Activated naive CD8-positive, alpha-beta T cell (primary cell): ENCODE data around the gene TRAK1.

Source experiments
- H3K27ac Mint-ChIP-seq: one replicate; pipeline ENCODE4 v1.8.0; 2021; ENCODE audit warnings: mixed read lengths
- H3K27me3 Mint-ChIP-seq: one replicate; pipeline ENCODE4 v1.8.0; 2021; ENCODE audit warnings: mixed read lengths
- H3K36me3 Mint-ChIP-seq: one replicate; pipeline ENCODE4 v1.8.0; 2021; ENCODE audit warnings: mixed read lengths
- H3K4me1 Mint-ChIP-seq: one replicate; pipeline ENCODE4 v1.8.0; 2021; ENCODE audit warnings: low read depth, mixed read lengths
- H3K4me3 Mint-ChIP-seq: one replicate; pipeline ENCODE4 v1.8.0; 2021; ENCODE audit warnings: mild to moderate bottlenecking, mixed read lengths
- H3K9me3 Mint-ChIP-seq: one replicate; pipeline ENCODE4 v1.8.0; 2021; ENCODE audit warnings: low read depth, mixed read lengths

Gene TRAK1

DNA sequence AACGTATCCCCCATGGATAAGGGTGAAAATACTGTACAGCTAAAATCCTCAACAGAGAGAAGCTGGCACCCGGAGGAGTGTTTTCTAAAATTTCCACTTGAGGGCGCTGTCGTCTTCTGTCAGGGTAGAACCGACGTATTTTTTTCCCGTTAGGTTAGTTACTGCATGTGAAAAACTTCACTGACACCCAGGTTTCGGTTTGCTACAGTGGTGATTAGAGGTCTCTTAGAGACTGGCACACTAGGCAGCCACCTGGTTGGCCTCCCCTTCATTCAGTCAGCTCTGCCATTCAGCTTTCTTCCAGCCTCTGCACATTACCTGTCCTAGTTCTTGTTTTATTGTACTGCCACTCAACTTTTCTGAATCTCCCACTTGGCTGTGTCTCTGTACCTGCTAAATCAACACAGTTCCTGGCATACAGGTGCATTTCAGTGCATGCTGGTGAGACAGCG lies 156.4 kb downstream of the TRAK1 start:
- Mint-ChIP-seq H3K9me3 (no peaks in the 10 kb centered on the region), H3K27me3 (peaks cover 4% of the 10 kb centered on the region), H3K4me1 (peaks cover 8% of the 10 kb centered on the region), H3K27ac (no peak overlapping the region), H3K36me3 (no peaks in the 10 kb centered on the region), H3K4me3 (no peak overlapping the region)

- H3K27me3 Mint-ChIP-seq: peaks cover 2% of the 10 kb centered on the region
- no peaks in the 10 kb centered on the region for H3K36me3 Mint-ChIP-seq
- H3K4me3 Mint-ChIP-seq: no peak overlapping the region
- H3K9me3 Mint-ChIP-seq: no peaks in the 10 kb centered on the region
- H3K27ac Mint-ChIP-seq: no peak overlapping the region
- H3K4me1 Mint-ChIP-seq: peaks cover 16% of the 10 kb centered on the region
These were observed 159.6 kb downstream of the TRAK1 start for GRCh38 chr3:42250761-42251160.

GRCh38 chr3:42254566-42254965 lies 163.4 kb downstream of the TRAK1 start:
- Mint-ChIP-seq H3K4me1 (peaks cover 17% of the 10 kb centered on the region), H3K27me3 (peaks cover 4% of the 10 kb centered on the region), H3K36me3 (no peaks in the 10 kb centered on the region), H3K9me3 (no peaks in the 10 kb centered on the region), H3K4me3 (no peak overlapping the region), H3K27ac (no peak overlapping the region)

- Mint-ChIP-seq H3K36me3 (no peaks in the 10 kb centered on the region), H3K27ac (no peak overlapping the region), H3K4me3 (no peak overlapping the region), H3K4me1 (peaks cover 17% of the 10 kb centered on the region), H3K9me3 (no peaks in the 10 kb centered on the region), H3K27me3 (peaks cover 8% of the 10 kb centered on the region)
These were observed 165.1 kb downstream of the TRAK1 start for GRCh38 chr3:42256135-42256819.

DNA sequence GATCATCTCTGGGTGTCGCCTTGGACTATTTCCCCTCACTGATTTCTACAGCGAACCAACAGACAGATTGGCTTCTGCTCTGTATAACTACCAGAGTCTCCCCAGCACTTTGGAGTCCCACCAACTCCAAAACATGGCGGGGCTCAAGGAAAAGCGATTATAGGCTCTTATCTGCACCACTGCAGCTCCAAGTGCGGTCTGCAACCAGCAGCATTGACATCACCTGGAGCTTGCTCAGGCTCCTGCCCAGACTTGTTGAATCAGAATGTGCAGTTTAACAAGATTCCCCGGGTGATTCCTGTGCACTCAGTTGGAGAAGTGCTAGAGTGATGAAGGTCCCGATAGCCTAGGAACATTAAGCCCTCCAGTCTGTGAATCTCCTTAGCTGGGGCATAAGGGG lies 165.8 kb downstream of the TRAK1 start:
- H3K4me3 Mint-ChIP-seq: no peak overlapping the region

DNA sequence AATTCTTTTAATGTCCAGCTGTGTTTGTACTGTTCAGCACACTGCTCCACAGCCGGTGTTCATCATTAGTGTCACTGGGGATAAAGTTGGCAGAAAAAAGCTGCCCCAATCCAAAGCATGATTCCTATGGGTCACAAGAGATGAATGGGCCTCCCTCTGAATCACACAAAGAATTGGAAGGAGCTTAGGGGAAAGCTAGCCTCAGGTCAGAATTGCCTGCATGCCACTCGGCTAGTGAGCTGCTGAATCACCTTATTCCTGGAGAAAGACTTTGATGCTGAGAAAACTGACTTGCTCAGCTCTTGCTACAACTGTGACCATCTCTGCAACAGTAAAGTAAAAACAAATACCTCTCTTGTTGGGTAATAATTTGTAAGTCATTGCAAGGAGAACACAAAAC lies 171.4 kb downstream of the TRAK1 start:
- Mint-ChIP-seq H3K27me3 (peaks cover 25% of the 10 kb centered on the region), H3K27ac (no peak overlapping the region), H3K4me3 (no peak overlapping the region), H3K4me1 (peaks cover 11% of the 10 kb centered on the region), H3K36me3 (no peaks in the 10 kb centered on the region), H3K9me3 (no peaks in the 10 kb centered on the region)

More for the DNA sequence above, 165.8 kb downstream of the TRAK1 start:
- Mint-ChIP-seq H3K27ac (no peak overlapping the region), H3K4me1 (peaks cover 17% of the 10 kb centered on the region), H3K36me3 (no peaks in the 10 kb centered on the region), H3K27me3 (peaks cover 9% of the 10 kb centered on the region), H3K9me3 (no peaks in the 10 kb centered on the region)

DNA sequence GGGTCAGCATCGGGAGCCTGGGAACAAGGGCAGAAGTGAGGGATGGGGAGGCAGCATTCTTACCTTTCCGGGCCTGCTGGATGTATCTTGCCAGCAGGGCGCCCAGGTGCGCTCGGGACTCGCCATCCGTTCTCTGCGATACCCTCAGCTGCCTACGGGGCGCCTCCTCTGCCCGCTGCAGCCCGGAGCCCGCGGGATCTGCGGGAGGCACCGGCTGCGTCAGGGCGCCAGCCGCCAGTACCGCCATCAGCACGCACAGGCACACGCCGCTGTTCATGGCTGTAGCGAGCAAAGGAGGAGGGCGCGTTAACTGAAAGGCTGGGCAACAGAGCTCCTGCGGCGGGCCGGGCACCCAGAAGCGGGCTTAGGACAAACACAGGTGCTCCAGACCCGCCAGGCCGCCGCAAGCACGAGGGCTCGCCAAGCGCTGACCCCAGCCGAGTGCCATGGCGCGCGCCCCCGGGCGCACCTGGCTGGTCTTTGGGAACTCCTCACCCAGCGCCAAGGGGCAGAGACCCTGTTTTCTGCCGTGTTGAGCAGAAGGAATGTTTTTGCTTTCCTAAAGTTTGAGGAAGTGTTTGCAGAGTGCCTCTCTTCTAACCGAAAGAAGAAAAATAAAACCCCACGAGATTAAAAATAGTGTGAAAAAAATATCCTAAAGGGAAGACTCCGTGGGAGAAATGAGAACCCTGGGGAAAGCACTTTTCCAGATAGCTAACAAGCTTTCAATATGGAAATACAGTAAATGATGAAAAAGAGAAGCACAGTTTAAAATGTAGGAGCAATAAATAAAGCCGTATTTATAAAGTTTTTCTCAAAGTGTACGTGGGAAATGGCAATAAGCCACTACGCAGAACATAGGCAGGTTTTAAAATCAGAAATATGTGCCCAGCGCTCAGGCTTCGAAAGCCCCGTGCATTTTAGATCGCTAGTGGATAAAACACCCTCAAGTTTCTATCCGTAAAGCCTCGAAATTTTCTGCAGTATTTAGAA lies 172.5 kb downstream of the TRAK1 start:
- no peaks in the 10 kb centered on the region for H3K36me3 Mint-ChIP-seq
- H3K27me3 Mint-ChIP-seq: peaks cover 23% of the 10 kb centered on the region
- no peak overlapping the region for H3K27ac Mint-ChIP-seq
- peaks cover 11% of the 10 kb centered on the region for H3K4me1 Mint-ChIP-seq
- H3K9me3 Mint-ChIP-seq: no peaks in the 10 kb centered on the region
- peak overlapping the region; percentile 56 for H3K4me3 Mint-ChIP-seq

DNA sequence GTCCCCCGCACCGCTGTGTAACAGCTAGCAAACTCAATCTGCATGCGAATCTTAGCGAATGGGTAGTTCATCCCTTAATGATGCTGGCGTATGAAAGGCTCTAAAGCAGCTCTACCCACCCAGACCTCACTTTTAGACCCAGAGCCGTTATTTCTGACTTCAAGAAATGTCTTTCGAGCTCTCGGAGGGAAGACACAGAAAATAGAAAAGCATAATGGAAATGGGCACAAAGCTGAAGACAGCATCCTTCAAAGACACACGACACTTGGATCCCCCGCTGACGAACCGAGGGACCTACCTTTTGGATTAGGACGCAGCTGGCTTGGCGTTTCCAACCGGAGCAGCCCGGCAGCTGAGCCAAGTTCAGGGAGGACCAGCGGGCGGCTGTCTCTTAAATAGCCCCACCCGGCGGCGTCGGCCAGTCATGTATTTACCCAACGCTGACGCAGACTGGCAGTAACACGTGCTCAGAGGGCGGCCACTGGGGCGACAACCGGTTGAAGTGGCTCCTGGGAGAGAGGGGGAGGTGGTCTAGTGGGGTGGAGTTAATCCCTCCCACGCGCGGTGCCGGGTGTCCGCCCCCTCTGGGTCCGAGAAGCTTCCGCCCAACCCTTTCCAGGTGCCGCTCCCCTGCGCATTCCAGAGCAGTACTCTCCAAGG lies 173.4 kb downstream of the TRAK1 start:
- peaks cover 26% of the 10 kb centered on the region for H3K27me3 Mint-ChIP-seq
- H3K4me1 Mint-ChIP-seq: peaks cover 11% of the 10 kb centered on the region
- H3K27ac Mint-ChIP-seq: no peak overlapping the region
- no peaks in the 10 kb centered on the region for H3K9me3 Mint-ChIP-seq
- peak overlapping the region; percentile 59 for H3K4me3 Mint-ChIP-seq
- H3K36me3 Mint-ChIP-seq: no peaks in the 10 kb centered on the region

- peaks cover 11% of the 10 kb centered on the region for H3K4me1 Mint-ChIP-seq
These were observed 174.2 kb downstream of the TRAK1 start for GRCh38 chr3:42265059-42265991.

DNA sequence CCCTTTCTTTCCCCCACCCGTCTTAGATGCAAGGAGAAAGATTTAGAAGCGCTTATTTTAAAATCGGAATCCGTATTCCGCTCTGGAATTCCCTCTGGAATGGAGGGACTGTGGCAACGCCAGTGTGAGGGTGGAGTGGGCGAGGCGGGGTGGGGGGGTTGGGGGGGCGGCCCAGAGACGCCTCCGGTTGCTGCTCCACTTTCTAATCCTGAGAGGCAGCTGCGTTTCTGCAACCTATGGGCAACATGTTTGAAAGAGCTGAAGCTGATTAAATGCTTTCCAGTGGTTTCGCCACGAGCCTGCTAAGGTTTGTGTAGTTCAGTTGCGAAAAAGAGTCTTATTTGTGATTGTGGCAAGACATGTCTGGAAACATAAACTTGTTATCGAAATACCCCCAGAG lies 174.9 kb downstream of the TRAK1 start, which contains the start of gene CCK:
CCK (minus strand) TSS at position 101 of the 400 bp plus-strand sequence. CDS start 2,555 bp downstream, outside the sequence.
- Mint-ChIP-seq H3K4me1 (peaks cover 11% of the 10 kb centered on the region), H3K27me3 (peaks cover 24% of the 10 kb centered on the region), H3K4me3 (no peak within 1 kb of the TSS), H3K9me3 (peaks cover 3% of the 10 kb centered on the region), H3K27ac (no peak within 1 kb of the TSS), H3K36me3 (no peaks in the 10 kb centered on the region)

More at GRCh38 chr3:42265059-42265991, 174.2 kb downstream of the TRAK1 start:
- Mint-ChIP-seq H3K4me3 (no peak overlapping the region), H3K36me3 (no peaks in the 10 kb centered on the region), H3K27me3 (peaks cover 24% of the 10 kb centered on the region), H3K27ac (no peak overlapping the region), H3K9me3 (no peaks in the 10 kb centered on the region)

GRCh38 chr3:42267878-42268277 lies 176.7 kb downstream of the TRAK1 start:
- H3K4me1 Mint-ChIP-seq: peaks cover 11% of the 10 kb centered on the region
- H3K4me3 Mint-ChIP-seq: no peak overlapping the region
- H3K27me3 Mint-ChIP-seq: peaks cover 17% of the 10 kb centered on the region
- no peak overlapping the region for H3K27ac Mint-ChIP-seq
- H3K36me3 Mint-ChIP-seq: peaks cover 4% of the 10 kb centered on the region
- H3K9me3 Mint-ChIP-seq: peaks cover 11% of the 10 kb centered on the region

DNA sequence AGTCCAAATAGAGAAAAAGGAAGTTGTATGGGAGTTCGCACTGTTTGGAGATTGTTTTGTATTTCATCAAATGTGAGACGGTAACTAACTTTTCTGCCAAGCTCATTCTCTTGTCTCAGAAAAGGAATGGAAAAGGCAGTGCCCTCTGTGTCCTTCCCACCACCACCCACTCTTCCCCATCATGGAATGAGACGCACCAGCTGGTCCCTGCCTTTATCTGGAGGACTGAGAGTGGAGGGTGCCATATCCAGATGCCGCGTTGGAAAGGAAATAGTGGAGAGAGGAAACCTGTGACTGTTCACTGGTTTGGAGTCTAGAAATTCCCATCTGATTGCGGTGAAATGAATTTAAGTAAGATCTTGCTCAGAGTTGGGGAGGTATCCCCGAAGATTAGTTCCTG lies 178.5 kb downstream of the TRAK1 start:
- H3K4me3 Mint-ChIP-seq: no peak overlapping the region
- H3K9me3 Mint-ChIP-seq: peaks cover 11% of the 10 kb centered on the region
- peaks cover 9% of the 10 kb centered on the region for H3K27me3 Mint-ChIP-seq
- H3K27ac Mint-ChIP-seq: no peak overlapping the region
- H3K36me3 Mint-ChIP-seq: peaks cover 4% of the 10 kb centered on the region
- H3K4me1 Mint-ChIP-seq: peaks cover 3% of the 10 kb centered on the region

- H3K36me3 Mint-ChIP-seq: peaks cover 4% of the 10 kb centered on the region
- H3K27me3 Mint-ChIP-seq: peaks cover 7% of the 10 kb centered on the region
- H3K4me1 Mint-ChIP-seq: peaks cover under 1% of the 10 kb centered on the region
- peaks cover 11% of the 10 kb centered on the region for H3K9me3 Mint-ChIP-seq
- H3K27ac Mint-ChIP-seq: no peak overlapping the region
- no peak overlapping the region for H3K4me3 Mint-ChIP-seq
These were observed 179.4 kb downstream of the TRAK1 start for GRCh38 chr3:42270561-42270960.

GRCh38 chr3:42271786-42272185 lies 180.6 kb downstream of the TRAK1 start:
- Mint-ChIP-seq H3K27me3 (peaks cover 4% of the 10 kb centered on the region), H3K9me3 (peaks cover 11% of the 10 kb centered on the region)

More at GRCh38 chr3:42271786-42272185, 180.6 kb downstream of the TRAK1 start:
- Mint-ChIP-seq H3K36me3 (peaks cover 4% of the 10 kb centered on the region), H3K27ac (no peak overlapping the region), H3K4me3 (no peak overlapping the region), H3K4me1 (no peaks in the 10 kb centered on the region)
